ENCODE measurements around the gene OTOG.

- TF ChIP-seq CTCF (tag by site-specific recombination; IDR thresholded peaks at IDR 0.05) (no peak), PRDM4 (tag by site-specific recombination; IDR thresholded peaks at IDR 0.05) (no peak), ZNF2 (tag by site-specific recombination; IDR thresholded peaks at IDR 0.05) (no peak), ZNF19 (tag by site-specific recombination; IDR thresholded peaks at IDR 0.05; ENCODE audit: low read depth) (no peak), SALL2 (tag by site-specific recombination; IDR thresholded peaks at IDR 0.05; ENCODE audit: borderline replicate concordance) (no peak), TCF7L2 (IDR thresholded peaks at IDR 0.05; ENCODE audit: borderline replicate concordance, low read depth, low read length) (no peak), ZNF704 (tag by site-specific recombination; IDR thresholded peaks at IDR 0.05) (no peak), ZBTB1 (tag by site-specific recombination; IDR thresholded peaks at IDR 0.05) (no peak), ZNF341 (tag by site-specific recombination; IDR thresholded peaks at IDR 0.05; ENCODE audit: low read depth) (no peak)
These were observed 6.3 kb upstream of the OTOG start for GRCh38 chr11:17540807-17541206.

Measured in HEK293 (cell line).